HTERT RPE-1 (cell line): Measurements from ENCODE around the gene FOS.
"Not testable (repeated sequence)": the region's sequence is repeated elsewhere in the genome, so short reads cannot be mapped to it uniquely, and the experiment has no call there.

Experiments used
- in situ Hi-C: fragments of 300-500 bp; cut with MboI; formaldehyde crosslinking; loops from 4 replicates; pipeline ENCODE4 v1.14.3; 2020; ENCODE audit warnings: low sequenced_read_pairs

FOS gene

GRCh38 chr14:75278422-75279152 lies at the start of gene FOS:
FOS (plus strand) TSS chr14:75278828; CDS start chr14:75278983, 155 bp downstream.
- in situ Hi-C loops, result loop anchor here (25.0 kb wide), 1 partner anchor 141 kb away; the partner anchor contains the start of gene NEK9

DNA sequence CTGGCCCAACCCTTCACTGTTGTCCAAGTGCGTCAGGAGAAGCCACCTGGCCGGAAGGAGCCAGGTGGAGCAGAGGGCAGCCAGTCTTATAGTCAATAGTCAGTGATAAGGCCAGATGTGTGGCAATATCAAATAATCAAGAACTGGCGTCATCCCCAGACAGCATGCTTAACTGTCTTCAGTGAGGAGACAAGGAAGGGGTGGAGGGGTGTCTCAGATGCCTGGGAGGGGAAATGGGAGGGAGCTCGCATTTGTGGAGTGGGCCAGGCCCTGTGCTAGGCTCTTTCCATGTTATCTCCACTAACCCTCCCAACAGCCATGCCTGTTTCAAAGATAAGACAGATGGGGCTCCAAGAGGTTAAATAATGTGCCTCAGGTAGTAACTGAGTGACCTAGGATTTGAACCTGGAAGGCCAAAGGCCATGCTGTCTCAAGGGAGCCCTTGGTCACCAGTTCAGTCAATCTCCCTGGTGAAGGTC lies 48.9 kb upstream of the FOS start:
- in situ Hi-C loops, result no loop called here

GRCh38 chr14:75230140-75230792 lies 48.4 kb upstream of the FOS start:
- in situ Hi-C loops, result no loop called here

- in situ Hi-C loops, result no loop called here
Measured at GRCh38 chr14:75231320-75231719, 47.3 kb upstream of the FOS start.

- in situ Hi-C loops, result no loop called here
Measured at GRCh38 chr14:75232191-75232590, 46.4 kb upstream of the FOS start.

DNA sequence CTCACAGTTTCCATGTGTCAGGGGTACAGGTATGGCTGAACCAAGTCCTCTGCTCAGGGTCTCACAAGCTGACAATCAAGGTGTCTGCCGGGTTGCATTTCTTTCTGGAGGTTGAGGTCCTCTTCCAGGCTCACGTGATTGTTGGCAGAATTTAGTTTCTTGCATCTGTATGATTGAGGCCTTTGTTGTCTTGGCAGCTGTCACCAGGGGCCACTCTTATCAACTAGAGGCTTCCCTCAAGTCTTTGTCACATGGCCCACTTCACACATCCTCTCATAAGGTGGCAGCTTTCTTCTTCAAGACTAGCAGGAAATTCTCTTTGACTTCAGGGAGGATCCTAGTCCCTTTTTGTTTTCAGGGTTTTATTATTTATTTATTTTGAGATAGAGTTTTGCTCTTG lies 46.0 kb upstream of the FOS start:
- in situ Hi-C loops, result no loop called here

DNA sequence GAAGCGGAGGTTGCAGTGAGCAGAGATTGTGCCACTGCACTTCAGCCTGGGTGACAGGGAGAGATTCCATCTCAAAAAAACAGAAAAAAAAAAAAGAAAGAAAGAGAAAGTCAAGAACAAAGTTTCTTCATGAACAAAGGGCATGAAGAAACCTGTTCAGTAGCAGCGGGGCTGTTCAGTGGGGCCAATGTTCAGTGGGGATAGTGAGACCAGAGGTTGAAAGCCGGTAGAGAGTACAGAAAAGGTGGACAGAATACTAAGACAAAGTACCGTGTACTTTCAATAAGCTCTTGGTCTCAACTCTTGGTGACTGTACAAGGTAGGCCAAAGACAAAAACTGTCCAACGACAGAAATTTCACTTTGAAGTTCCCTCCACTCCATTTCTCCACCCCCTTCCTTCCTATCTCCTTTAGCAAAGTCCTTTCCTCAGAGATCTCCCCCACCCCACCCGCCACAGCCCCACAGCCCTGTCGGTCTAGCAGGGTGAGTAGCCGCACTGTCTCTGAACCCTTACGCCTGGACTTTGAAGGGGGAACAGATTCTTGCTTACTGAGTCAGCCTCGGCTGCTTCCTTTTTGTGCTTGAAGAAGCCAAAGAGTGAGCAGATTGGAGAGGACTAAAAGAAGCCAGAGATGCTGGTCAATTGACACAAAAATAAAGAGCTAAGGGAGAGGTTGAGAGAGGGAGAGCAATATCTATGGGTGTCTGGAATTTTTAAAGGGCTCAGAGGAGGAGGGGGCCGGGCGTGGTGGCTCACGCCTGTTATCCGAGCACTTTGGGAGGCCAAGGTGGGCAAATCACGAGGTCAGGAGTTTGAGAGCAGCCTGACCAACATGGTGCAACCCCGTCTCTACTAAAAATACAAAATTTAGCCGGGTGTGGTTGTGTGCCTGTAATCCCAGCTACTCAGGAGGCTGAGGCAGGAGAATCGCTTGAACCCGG lies 44.2 kb upstream of the FOS start:
- in situ Hi-C loops, result no loop called here

- in situ Hi-C loops, result not testable (repeated sequence)
Measured at GRCh38 chr14:75235198-75235597, 43.4 kb upstream of the FOS start.

- in situ Hi-C loops, result no loop called here
Measured at GRCh38 chr14:75236467-75236866, 42.2 kb upstream of the FOS start.

DNA sequence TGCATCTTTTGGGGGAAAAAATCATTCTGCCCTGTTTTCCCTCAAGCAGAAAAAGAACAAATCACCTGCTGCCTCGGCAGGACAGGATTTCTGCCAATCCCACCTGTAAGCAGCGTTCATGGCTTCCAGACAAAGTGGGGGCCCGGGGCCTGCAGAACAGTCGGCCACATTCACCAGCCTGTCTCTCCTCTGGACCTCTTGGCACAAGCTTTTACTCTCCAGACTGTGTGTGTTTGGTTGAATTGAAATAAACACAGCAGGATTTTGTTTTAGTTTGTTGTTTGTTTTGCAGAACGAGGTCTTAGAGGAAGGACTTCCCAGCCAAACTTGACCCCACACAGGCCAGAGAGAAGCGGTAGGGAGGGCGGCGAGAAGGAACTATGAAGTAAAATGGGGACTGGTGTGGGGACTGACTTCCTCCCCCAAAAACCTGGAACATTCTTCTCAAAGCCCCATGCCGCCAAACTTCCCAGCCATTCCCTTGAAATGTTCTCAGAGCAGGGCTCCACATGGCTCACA lies 41.7 kb upstream of the FOS start:
- in situ Hi-C loops, result no loop called here

DNA sequence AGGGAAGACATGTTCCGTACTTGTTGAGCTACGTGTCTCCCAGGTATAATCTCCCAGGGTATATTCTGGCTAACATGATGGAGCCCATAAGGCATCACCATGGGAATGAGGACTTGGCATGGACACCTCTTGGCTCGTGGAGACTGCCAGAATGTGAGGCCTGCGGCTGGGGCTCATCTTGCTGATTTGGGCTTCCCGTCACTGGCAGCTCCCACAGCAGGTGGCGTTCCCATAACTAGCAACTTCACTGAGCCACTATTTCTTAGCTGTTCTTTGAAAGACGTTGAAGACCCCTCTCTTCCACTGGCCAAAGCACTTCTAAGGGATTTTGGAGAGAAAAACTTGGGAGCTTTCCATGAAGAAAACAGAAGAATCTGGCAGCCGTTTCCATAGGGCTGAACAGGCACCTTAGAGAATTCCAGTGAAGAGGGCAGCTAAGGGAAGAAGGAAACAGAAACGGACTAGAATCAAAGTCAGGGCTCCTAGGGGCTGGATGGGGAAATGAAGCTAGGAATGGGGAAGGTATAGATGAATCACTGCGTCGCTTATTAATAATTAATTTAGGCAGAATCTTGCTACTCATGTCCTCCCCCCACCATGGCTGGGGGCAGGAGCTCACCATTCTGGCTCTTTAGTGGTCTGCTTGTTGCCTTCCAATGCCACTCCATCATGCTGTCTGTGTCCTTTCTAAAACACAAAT lies 39.7 kb upstream of the FOS start:
- in situ Hi-C loops, result no loop called here

- in situ Hi-C loops, result no loop called here
Measured at GRCh38 chr14:75240781-75241180, 37.8 kb upstream of the FOS start.

DNA sequence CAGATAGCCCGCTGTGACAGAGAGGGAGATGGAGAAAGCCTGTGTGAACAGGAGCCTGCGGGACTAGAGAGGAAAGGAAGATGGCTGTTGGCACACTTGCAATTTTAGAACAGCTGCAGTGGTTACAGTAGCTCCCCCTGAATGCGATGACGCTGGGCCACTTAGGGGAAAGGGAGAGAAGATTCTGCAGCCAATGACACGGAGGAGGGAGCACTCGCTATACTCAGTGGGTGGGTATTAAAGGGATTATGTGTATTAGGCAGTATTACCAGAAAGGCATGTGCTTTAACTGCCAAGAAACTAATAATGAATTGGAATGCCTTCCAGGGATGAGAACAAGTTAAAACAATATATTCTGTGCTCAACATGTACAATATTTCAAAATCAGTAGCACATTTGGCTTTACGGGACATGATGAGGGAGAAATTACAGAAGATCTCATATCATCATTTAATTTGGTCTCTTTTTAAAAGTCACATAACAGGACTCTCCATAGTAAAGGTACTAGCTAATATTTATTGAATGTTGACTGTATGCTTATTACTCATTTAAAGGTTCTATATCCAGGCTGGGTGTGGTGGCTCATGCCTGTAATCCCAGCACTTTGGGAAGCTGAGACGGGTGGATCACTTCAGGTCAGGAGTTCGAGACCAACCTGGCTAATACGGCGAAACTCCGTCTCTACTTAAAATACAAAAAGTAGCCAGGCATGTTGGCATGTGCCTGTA lies 35.9 kb upstream of the FOS start:
- in situ Hi-C loops, result no loop called here

- in situ Hi-C loops, result no loop called here
Measured at GRCh38 chr14:75244121-75244520, 34.5 kb upstream of the FOS start.

DNA sequence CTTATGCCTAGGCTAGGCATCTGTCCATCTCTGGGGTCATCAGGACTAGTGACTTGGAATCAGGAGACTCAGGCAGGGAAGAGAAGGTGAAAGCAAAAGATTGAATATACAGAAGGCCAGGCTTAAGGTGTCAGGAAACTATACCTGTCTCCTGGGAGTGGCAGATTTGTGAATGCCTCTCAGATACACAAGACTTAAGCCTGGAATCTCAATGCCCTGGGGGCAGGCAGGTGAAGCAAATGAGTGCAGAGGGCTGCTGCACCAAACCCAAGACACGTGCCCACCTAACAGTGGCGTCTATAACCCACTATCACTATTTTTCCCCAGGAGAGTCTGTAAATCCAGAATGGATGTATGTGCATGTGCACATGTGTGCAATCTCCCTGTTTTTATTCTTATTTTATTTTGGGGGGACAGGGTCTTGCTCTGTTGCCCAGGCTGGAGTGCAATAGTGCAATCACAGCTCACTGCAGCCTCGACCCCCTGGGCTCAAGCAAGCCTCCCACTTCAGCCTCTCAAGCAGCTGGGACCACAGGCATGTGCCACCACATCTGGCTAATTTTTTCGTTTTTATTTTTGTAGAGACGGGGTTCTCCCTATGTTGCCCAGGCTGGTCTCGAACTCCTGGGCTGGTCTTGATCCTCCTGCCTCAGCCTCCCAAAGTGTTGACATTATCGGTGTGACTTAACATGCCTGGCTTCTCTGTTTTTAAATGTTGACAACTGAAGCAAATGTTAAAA lies 31.9 kb upstream of the FOS start:
- in situ Hi-C loops, result no loop called here

DNA sequence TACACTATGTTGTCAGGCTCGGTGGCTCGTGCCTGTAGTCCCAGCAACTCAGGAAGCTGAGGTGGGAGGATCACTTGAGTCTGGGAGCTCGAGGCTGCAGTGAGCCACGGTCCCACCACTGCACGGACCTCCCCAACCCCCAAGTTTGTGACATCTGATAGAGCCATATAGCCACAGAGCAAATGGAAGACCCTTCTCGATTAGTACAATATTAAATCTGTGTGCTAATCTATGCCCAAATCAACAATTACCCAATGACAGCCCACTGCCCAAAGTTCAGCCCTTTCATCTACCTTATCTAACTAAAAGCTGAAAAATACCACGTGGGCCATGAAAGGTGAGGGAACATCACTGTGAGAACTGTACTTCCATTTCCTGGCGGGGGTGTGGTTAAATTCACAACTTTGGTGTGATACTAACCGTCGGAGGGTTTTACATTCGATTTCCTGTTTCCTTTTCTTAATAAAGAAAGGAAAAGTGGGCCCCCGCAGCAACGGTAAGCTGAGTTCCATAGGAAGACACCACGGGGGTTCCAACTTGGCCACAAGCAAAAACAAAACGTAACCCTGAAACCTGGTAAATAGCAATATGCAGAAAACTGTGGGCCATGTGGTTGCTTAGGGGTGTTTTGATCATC lies 31.2 kb upstream of the FOS start:
- in situ Hi-C loops, result no loop called here

DNA sequence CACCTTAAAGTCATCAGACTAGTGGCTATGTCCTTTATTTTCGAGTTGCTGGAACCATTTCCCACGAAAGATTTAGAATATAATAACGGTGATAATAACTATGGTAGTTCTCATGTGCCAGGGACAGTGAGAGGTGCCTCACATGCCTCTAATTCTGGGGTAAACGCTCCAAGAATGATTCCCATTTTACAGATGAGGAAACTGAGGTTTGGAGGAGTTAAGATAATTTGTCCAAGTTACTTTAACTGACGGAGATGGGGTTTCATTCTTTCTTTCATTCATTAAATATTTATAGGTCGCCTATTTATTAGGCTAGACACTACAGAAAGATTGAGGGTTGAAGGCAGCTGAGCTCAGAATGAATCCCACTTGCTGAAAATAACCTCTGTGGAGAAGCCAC lies 30.7 kb upstream of the FOS start:
- in situ Hi-C loops, result no loop called here

GRCh38 chr14:75249251-75249957 lies 29.2 kb upstream of the FOS start:
- in situ Hi-C loops, result no loop called here
